ENCODE measurements around the gene MCC. TPM values are rescaled to one million over a fixed set of nuclear protein-coding genes. Genes with fewer than 3 reads are reported as not detected.

MCC gene
- total RNA-seq, 4 donors from 2014 or later = 17.0 to 24.8 (median 21.0) TPM

DNA sequence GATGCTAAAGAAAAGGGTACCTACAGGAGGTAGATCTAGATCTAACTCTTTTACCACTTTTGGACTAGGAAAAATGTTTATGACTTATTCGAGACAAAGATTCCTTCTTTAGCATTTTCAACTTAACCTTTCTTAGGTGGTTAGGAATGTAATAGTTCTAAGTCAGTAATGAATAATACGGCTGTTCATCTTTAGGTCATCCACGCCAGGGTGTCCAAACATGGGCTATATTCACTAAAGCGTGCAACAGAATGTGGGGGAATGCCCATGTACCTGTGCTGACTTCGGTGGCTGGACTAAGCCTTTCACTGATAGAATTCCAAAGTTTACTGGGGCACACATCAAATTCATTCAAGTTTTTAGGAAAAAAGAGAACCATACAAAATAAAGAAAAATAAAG, 218.2 kb downstream of the MCC start:
- Histone ChIP-seq H3K27me3 (no peaks in the 10 kb centered on the region), H3K9me3 (no peaks in the 10 kb centered on the region), H3K4me3 (no peak overlapping the region), H3K36me3 (no peaks in the 10 kb centered on the region), H3K27ac (replicated peaks in 1 of 4) (no peak overlapping the region), H3K4me1 (peaks cover 21 to 44% (median 34%) of the 10 kb centered on the region in 4 donors)
- no peak for TF ChIP-seq EP300 (IDR thresholded peaks at IDR 0.05)
- no peak for TF ChIP-seq POLR2A (IDR thresholded peaks at IDR 0.05; ENCODE audit: low read depth)
- no peak for TF ChIP-seq POLR2AphosphoS5 (IDR thresholded peaks at IDR 0.05)
- TF ChIP-seq, protein P1, sequence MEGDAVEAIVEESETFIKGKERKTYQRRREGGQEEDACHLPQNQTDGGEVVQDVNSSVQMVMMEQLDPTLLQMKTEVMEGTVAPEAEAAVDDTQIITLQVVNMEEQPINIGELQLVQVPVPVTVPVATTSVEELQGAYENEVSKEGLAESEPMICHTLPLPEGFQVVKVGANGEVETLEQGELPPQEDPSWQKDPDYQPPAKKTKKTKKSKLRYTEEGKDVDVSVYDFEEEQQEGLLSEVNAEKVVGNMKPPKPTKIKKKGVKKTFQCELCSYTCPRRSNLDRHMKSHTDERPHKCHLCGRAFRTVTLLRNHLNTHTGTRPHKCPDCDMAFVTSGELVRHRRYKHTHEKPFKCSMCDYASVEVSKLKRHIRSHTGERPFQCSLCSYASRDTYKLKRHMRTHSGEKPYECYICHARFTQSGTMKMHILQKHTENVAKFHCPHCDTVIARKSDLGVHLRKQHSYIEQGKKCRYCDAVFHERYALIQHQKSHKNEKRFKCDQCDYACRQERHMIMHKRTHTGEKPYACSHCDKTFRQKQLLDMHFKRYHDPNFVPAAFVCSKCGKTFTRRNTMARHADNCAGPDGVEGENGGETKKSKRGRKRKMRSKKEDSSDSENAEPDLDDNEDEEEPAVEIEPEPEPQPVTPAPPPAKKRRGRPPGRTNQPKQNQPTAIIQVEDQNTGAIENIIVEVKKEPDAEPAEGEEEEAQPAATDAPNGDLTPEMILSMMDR (IDR thresholded peaks at IDR 0.05) = no peak
- WGBS = 88% methylated on average over 5 of the region's 5 CpGs
- intact Hi-C loops (cut with DNase I) = no loop called here
- DNase-seq (ENCODE audit: extremely low spot score) = no peak

DNA sequence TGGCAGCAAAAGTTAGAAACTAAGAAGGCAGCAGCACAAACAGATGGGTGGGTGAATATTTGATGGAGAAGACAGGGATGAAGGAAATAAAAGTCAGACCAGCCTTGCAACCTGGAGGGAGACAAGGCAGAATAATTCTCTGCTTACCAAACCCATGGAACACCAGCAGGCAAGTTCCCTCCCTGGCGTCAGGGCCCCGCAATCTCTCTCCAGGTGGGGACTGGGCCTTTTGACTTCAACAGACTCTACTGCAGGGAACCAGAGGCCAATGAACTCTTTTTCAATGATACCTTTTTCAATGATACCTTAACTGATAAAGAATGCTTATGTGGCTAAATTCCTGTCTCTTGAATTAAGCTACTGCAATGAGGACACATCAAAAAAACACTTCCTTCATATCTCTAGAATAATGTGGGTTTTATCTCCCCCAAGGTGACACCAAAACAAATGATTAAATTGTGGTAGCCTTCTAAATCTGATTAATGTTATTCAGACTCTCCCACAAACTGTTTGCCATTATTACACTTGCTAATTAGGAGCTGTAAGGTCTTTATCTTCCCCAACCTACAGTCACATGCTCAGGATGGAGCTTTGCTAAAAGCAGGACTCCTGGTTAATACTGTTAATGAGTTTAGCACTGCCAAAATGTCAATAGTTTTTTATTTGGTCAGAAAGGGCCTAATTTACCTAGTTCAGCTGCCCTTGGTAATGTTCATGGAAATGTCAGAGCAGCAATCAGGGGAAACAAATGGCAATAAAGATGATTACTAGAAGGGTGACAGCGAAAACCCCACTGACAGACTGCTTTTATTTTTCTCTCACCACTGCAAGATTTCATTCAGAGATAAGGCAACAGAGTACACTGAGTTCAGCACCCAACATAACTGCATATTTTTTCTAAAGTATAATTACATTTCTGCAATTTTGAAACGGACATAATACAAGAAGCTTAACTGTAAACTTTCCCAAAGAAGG, 218.9 kb downstream of the MCC start:
- H3K4me1 ChIP-seq = peaks cover 18 to 38% (median 28%) of the 10 kb centered on the region in 4 donors
- DNase-seq (ENCODE audit: extremely low spot score) = no peak
- H3K4me3 ChIP-seq = no peak overlapping the region
- TF ChIP-seq EP300 (IDR thresholded peaks at IDR 0.05) = no peak
- TF ChIP-seq POLR2A (IDR thresholded peaks at IDR 0.05; ENCODE audit: low read depth) = no peak
- TF ChIP-seq POLR2AphosphoS5 (IDR thresholded peaks at IDR 0.05) = no peak
- no peak overlapping the region for H3K27ac ChIP-seq (replicated peaks in 1 of 4)
- H3K9me3 ChIP-seq = no peaks in the 10 kb centered on the region
- WGBS = 73% methylated on average over 4 of the region's 4 CpGs
- no peaks in the 10 kb centered on the region for H3K27me3 ChIP-seq
- no peaks in the 10 kb centered on the region for H3K36me3 ChIP-seq
- intact Hi-C loops (cut with DNase I) = no loop called here

DNA sequence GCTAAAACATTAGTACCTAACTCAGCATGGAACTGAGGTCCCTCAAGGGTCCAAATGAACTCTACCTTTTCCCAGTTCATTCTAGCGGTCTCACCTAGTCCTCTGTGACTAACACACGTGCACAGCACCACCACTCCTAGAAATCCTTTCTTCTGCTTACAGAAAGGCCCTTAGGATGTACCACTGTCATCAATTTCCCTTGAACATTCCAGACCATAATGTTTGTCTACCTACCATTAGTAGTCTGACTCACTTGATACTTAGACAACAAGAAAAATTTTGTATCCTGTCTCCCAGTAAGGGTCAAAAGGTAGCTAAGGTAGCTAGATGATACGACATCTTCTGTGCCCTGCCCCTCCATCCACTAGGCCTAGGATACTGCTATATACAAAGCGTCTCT, 220.0 kb downstream of the MCC start:
- no peak overlapping the region for H3K27ac ChIP-seq (replicated peaks in 1 of 4)
- no peaks in the 10 kb centered on the region for H3K27me3 ChIP-seq
- H3K4me1 ChIP-seq = peaks cover 28 to 48% (median 34%) of the 10 kb centered on the region in 4 donors
- 92% methylated on average over 4 of the region's 4 CpGs for WGBS
- no peak for DNase-seq (ENCODE audit: extremely low spot score)
- no peaks in the 10 kb centered on the region for H3K36me3 ChIP-seq
- H3K4me3 ChIP-seq = no peak overlapping the region
- TF ChIP-seq POLR2A (IDR thresholded peaks at IDR 0.05; ENCODE audit: low read depth) (no peak), POLR2AphosphoS5 (IDR thresholded peaks at IDR 0.05) (no peak), EP300 (IDR thresholded peaks at IDR 0.05) (no peak)
- TF ChIP-seq, protein P1 (IDR thresholded peaks at IDR 0.05) = no peak
- intact Hi-C loops (cut with DNase I) = no loop called here
- H3K9me3 ChIP-seq = no peaks in the 10 kb centered on the region

DNA sequence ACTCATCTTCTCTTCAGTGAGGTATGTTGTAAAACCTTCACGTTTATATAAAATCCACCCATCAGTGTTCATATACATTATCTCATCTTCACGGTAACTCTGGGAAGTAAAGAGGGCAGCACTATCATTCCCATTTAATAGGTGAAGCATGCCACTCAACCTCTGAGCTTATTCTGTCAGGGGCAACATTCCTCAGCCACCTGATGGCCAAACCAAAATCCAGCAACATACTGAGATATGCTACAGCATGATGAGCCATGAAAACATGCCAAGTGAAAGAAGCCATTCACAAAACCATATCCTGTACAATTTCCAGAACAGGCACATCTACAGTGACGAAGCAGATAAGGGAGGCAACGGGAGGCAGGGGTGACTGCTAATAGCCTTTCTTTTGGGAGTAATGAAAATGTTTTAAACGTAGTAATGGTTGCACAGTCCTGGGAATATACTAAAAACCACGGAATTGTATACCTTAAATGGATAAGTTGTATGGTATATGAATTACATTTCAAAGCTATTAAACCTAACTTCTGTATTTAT, 220.8 kb downstream of the MCC start:
- H3K27ac ChIP-seq (replicated peaks in 1 of 4) = no peak overlapping the region
- no peaks in the 10 kb centered on the region for H3K9me3 ChIP-seq
- H3K27me3 ChIP-seq = no peaks in the 10 kb centered on the region
- intact Hi-C loops (cut with DNase I) = no loop called here
- TF ChIP-seq EP300 (IDR thresholded peaks at IDR 0.05) (no peak), POLR2A (IDR thresholded peaks at IDR 0.05; ENCODE audit: low read depth) (no peak), POLR2AphosphoS5 (IDR thresholded peaks at IDR 0.05) (no peak)
- TF ChIP-seq, protein P1 (IDR thresholded peaks at IDR 0.05) = no peak
- DNase-seq (ENCODE audit: extremely low spot score) = no peak
- peaks cover 25 to 48% (median 33%) of the 10 kb centered on the region in 4 donors for H3K4me1 ChIP-seq
- H3K4me3 ChIP-seq = no peak overlapping the region
- WGBS = 94% methylated on average over 6 of the region's 6 CpGs
- H3K36me3 ChIP-seq = no peaks in the 10 kb centered on the region

DNA sequence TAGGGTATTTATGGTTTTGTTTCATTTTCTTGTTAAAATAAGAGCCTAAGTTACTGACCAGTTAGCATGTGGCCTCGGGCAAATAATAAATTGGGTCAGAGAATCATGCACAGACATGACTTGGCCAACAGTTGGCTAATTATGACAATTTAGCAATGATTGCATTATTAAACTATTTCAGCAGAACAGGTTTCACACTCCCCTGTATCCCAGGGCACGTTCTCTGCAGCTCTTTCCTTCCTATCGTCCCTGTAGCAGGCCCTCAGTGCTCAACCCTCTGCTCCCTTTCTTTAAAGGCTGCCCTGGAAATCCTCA, 221.4 kb downstream of the MCC start:
- Histone ChIP-seq H3K4me3 (no peak overlapping the region), H3K27ac (replicated peaks in 1 of 4) (no peak overlapping the region), H3K4me1 (peaks cover 25 to 48% (median 31%) of the 10 kb centered on the region in 4 donors), H3K36me3 (no peaks in the 10 kb centered on the region), H3K27me3 (no peaks in the 10 kb centered on the region), H3K9me3 (no peaks in the 10 kb centered on the region)
- DNase-seq (ENCODE audit: extremely low spot score) = no peak
- TF ChIP-seq POLR2AphosphoS5 (IDR thresholded peaks at IDR 0.05) (no peak), EP300 (IDR thresholded peaks at IDR 0.05) (no peak)
- intact Hi-C loops (cut with DNase I) = no loop called here
- WGBS = 70% methylated on average over 3 of the region's 3 CpGs
